Uterus (tissue), 4 donors: ENCODE results near the gene OR2AT4. TPM values are rescaled to one million over a fixed set of nuclear protein-coding genes. Genes with fewer than 3 reads are reported as not detected.
"Not testable (repeated sequence)": the region's sequence is repeated elsewhere in the genome, so short reads cannot be mapped to it uniquely, and the experiment has no call there.

Experiments
- DNase-seq, 2 donors: peaks; one replicate each; pipeline ENCODE4 v3.0.0-alpha.2; 2019 to 2020
- H3K27ac ChIP-seq, 2 donors: fragments of 200-600 bp; sonication (generic); 1 replicate in 1 of 2; 2 replicates in 1 of 2; pipeline ENCODE4 v1.5.1; 2016 to 2018
- H3K27me3 ChIP-seq, 2 donors: fragments of 200-600 bp; sonication (generic); one replicate each; pipeline ENCODE4 v1.5.1; 2018 to 2019; ENCODE audit warnings: control low read depth in 1 of 2
- H3K36me3 ChIP-seq, 2 donors: fragments of 200-600 bp; sonication (generic); one replicate each; pipeline ENCODE4 v1.5.1; 2019; ENCODE audit warnings: control low read depth in 1 of 2
- H3K4me1 ChIP-seq, 2 donors: fragments of 200-600 bp; sonication (generic); one replicate each; pipeline ENCODE4 v1.5.1; 2018 to 2019; ENCODE audit warnings: control low read depth in 1 of 2
- H3K4me3 ChIP-seq, 2 donors: fragments of 200-600 bp; sonication (generic); 1 replicate in 1 of 2; 2 replicates in 1 of 2; pipeline ENCODE4 v1.5.1; 2018 to 2019; ENCODE audit warnings: mild to moderate bottlenecking in 1 of 2
- H3K9me3 ChIP-seq, 2 donors: fragments of 200-600 bp; sonication (generic); one replicate each; pipeline ENCODE4 v1.5.1; 2019; ENCODE audit warnings: control low read depth in 1 of 2
- CTCF ChIP-seq, 4 experiments: fragments of 200-600 bp in 2 of 4; fragments of 450-650 bp in 2 of 4; sonication (generic) in 2 of 4; IDR thresholded peaks; one replicate each; pipeline ENCODE4 v1.5.1; 2016 to 2019; ENCODE audit warnings: antibody characterized with exemption in 4 of 4, mild to moderate bottlenecking in 2 of 4, moderate library complexity in 1 of 4
- POLR2A ChIP-seq, 2 donors: fragments of 450-650 bp; IDR thresholded peaks; one replicate each; pipeline ENCODE4 v1.6.1; 2016; ENCODE audit warnings: antibody characterized with exemption in 2 of 2, mild to moderate bottlenecking in 1 of 2, moderate library complexity in 1 of 2
- intact Hi-C: fragments of 100-400 bp; cut with DNase I; formaldehyde crosslinking; loops from one replicate; pipeline ENCODE4 v1.15.1; 2023; ENCODE audit warnings: low total_unique reads
- total RNA-seq, 4 donors: library from RNA; depleted of rRNA in 3 of 4; stranded (reverse); fragments of >200 nt in 3 of 4; gene quantifications; one replicate each; pipeline versions ENCODE4 v1.1.0 to v1.2.4, GENCODE V29; 2014 to 2023
- donor health status: DM: yes; HTN: yes; CAD: no.

OR2AT4 gene
- total RNA-seq, 4 donors from 2014 or later, result not detected

- Histone ChIP-seq H3K27me3 (no peaks in the 10 kb centered on the region), H3K9me3 (no peaks in the 10 kb centered on the region), H3K4me1 (no peaks in the 10 kb centered on the region), H3K4me3 (no peak overlapping the region), H3K36me3 (no peaks in the 10 kb centered on the region), H3K27ac (no peak overlapping the region)
- TF ChIP-seq POLR2A (IDR thresholded peaks at IDR 0.05) (no peak), CTCF (IDR thresholded peaks at IDR 0.05) (no peak)
- no peak for DNase-seq
- intact Hi-C loops, result no loop called here
Observed at GRCh38 chr11:75097173-75097557, 489 bp upstream of the OR2AT4 start.

GRCh38 chr11:75094382-75094781, 2.3 kb downstream of the OR2AT4 start:
- H3K4me3 ChIP-seq, H3K9me3 ChIP-seq, intact Hi-C loops, H3K27ac ChIP-seq, H3K27me3 ChIP-seq, H3K4me1 ChIP-seq, DNase-seq, H3K36me3 ChIP-seq: not testable (repeated sequence)

GRCh38 chr11:75090671-75091177, 6.0 kb downstream of the OR2AT4 start:
- no peaks in the 10 kb centered on the region for H3K36me3 ChIP-seq
- no peaks in the 10 kb centered on the region for H3K27me3 ChIP-seq
- no peak overlapping the region for H3K27ac ChIP-seq
- no peaks in the 10 kb centered on the region for H3K4me1 ChIP-seq
- intact Hi-C loops, result no loop called here
- no peak for TF ChIP-seq POLR2A (IDR thresholded peaks at IDR 0.05)
- TF ChIP-seq CTCF (IDR thresholded peaks at IDR 0.05), result no peak
- no peak for DNase-seq
- no peak overlapping the region for H3K4me3 ChIP-seq
- H3K9me3 ChIP-seq, result peaks cover 0 to 6% of the 10 kb centered on the region in 2 donors

GRCh38 chr11:75087319-75088305, 9.1 kb downstream of the OR2AT4 start:
- Histone ChIP-seq H3K36me3 (no peaks in the 10 kb centered on the region), H3K4me3 (no peak overlapping the region), H3K27me3 (no peaks in the 10 kb centered on the region), H3K9me3 (peaks cover 0 to 6% of the 10 kb centered on the region in 2 donors), H3K27ac (no peak overlapping the region), H3K4me1 (no peaks in the 10 kb centered on the region)
- intact Hi-C loops, result no loop called here
- TF ChIP-seq POLR2A (IDR thresholded peaks at IDR 0.05), result no peak
- TF ChIP-seq CTCF (IDR thresholded peaks at IDR 0.05), result no peak
- no peak for DNase-seq

GRCh38 chr11:75084883-75085282, 11.8 kb downstream of the OR2AT4 start:
- Histone ChIP-seq H3K4me3 (no peak overlapping the region), H3K36me3 (no peaks in the 10 kb centered on the region), H3K9me3 (no peaks in the 10 kb centered on the region), H3K4me1 (no peaks in the 10 kb centered on the region), H3K27ac (no peak overlapping the region), H3K27me3 (no peaks in the 10 kb centered on the region)
- DNase-seq, result no peak
- TF ChIP-seq POLR2A (IDR thresholded peaks at IDR 0.05) (no peak), CTCF (IDR thresholded peaks at IDR 0.05) (no peak)
- intact Hi-C loops, result no loop called here
